GM13977 (cell line): ENCODE data around the gene TM7SF2.

Experiments
- DNase-seq: peaks from one replicate; pipeline ENCODE4 v3.0.0; 2012; ENCODE audit warnings: low spot score
- CTCF ChIP-seq: IDR thresholded peaks from 2 replicates; pipeline ENCODE4 v1.5.1; 2012; ENCODE audit warnings: mild to moderate bottlenecking, control low read depth; ENCODE audit not compliant: insufficient read depth; ENCODE audit errors: extremely low read depth, missing control alignments
- in situ Hi-C: fragments of 300-500 bp; cut with MboI; formaldehyde crosslinking; loops from one replicate; pipeline ENCODE4 v1.12.0; 2022; ENCODE audit warnings: low sequenced_read_pairs, low pct_unique_long_range_greater_than_20kb, mixed read lengths, inconsistent platforms; ENCODE audit not compliant: unreplicated experiment

The TM7SF2 gene

DNA sequence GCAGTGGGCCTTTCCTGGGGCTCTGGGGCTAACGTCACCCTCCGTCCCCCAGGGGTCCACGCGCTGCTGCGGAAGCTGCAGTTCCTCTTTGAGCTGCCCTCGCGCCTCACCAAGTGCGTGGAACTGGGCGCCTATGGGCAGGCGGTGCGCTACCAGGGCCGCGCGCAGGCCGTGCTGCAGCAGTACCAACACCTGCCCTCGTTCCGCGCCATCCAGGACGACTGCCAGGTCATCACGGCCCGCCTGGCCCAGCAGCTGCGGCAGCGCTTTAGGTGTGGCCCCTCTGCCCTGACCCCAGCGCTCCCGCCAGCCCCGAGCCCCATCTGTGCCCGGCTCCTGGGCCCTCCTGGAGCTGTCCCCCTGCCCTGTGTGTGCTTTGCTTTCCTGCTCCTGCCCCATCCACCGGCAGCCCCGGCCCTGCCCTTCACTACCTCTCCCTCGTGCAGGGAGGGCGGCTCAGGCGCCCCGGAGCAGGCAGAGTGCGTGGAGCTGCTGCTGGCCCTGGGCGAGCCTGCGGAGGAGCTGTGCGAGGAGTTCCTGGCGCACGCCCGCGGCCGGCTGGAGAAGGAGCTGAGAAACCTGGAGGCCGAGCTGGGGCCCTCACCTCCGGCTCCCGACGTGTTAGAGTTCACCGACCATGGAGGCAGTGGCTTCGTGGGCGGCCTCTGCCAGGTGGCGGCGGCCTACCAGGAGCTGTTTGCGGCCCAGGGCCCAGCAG lies 3.8 kb upstream of the TM7SF2 start:
- in situ Hi-C loops: no loop called here

GRCh38 chr11:65108469-65109123 lies 3.1 kb upstream of the TM7SF2 start:
- in situ Hi-C loops: no loop called here
- TF ChIP-seq CTCF: no peak
- DNase-seq: no peak

More for the DNA sequence above, 3.8 kb upstream of the TM7SF2 start:
- DNase-seq: no peak
- no peak for TF ChIP-seq CTCF

- in situ Hi-C loops: no loop called here
- TF ChIP-seq CTCF: no peak
- no peak for DNase-seq
Measured at GRCh38 chr11:65109231-65110198, 2.2 kb upstream of the TM7SF2 start.

DNA sequence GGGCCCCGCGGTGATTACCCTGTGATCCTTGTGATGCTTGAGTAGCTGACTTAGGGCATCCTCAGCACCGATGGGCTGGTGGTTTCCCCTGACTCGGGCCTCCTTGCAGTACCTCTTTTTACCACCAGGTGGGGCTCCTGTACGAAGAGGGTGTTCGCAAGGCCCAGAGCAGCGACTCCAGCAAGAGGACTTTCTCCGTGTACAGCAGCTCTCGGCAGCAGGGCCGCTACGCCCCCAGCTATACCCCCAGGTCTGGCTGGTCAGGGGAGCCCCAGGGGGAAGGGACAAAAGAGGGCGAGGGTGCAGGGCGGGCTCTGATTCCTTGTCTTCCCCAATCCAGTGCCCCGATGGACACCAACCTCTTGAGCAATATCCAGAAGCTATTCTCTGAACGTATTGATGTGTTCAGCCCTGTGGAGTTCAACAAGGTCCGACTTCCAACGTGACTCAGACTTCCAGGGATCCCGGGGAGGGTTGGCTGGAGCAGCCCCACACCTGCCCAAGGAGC lies 1.3 kb upstream of the TM7SF2 start:
- peak; percentile 92 for TF ChIP-seq CTCF
- in situ Hi-C loops: no loop called here

DNA sequence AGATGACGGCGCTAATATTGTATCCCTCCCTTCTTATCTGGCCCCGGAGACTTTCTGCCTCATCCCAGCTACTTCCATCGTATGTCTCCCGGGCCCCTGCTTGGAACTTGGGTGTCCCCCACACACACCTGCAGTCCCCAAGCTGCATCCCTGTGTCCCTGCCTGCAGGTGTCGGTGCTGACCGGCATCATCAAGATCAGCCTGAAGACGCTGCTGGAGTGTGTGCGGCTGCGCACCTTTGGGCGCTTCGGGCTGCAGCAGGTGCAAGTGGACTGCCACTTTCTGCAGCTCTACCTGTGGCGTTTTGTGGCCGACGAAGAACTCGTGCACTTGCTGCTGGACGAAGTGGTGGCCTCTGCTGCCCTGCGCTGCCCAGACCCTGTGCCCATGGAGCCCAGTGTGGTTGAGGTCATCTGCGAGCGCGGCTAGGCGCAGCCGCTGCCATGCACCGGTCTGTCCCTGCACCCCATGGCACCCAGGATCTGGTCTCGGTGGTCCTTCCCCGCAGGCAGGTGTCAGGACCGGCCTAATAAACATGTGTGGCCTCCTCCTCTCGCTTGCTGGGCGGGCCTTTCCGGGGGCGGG lies 421 bp upstream of the TM7SF2 start:
- no peak for DNase-seq
- in situ Hi-C loops: no loop called here
- TF ChIP-seq CTCF: no peak

More for the DNA sequence above, 1.3 kb upstream of the TM7SF2 start:
- peak; percentile 94 for DNase-seq
